Glutamatergic neuron (in vitro differentiated cells): ENCODE measurements around the gene SPEM1. TPM values are rescaled to one million over a fixed set of nuclear protein-coding genes. Genes with fewer than 3 reads are reported as not detected.

Source experiments
- DNase-seq: peaks from one replicate; pipeline ENCODE4 v3.0.0; 2022
- H3K27ac Mint-ChIP-seq: one replicate; pipeline ENCODE4 v1.8.0; 2020; ENCODE audit warnings: mild to moderate bottlenecking, mixed read lengths, inconsistent platforms; ENCODE audit not compliant: unreplicated experiment
- H3K27me3 Mint-ChIP-seq: one replicate; pipeline ENCODE4 v1.8.0; 2020; ENCODE audit warnings: mild to moderate bottlenecking, moderate library complexity, mixed read lengths, inconsistent platforms; ENCODE audit not compliant: unreplicated experiment
- H3K36me3 Mint-ChIP-seq: one replicate; pipeline ENCODE4 v1.8.0; 2020; ENCODE audit warnings: mild to moderate bottlenecking, mixed read lengths, inconsistent platforms; ENCODE audit not compliant: unreplicated experiment
- H3K4me1 Mint-ChIP-seq: one replicate; pipeline ENCODE4 v1.8.0; 2020; ENCODE audit warnings: mild to moderate bottlenecking, low read depth, mixed read lengths, inconsistent platforms; ENCODE audit not compliant: unreplicated experiment
- H3K4me3 Mint-ChIP-seq: one replicate; pipeline ENCODE4 v1.8.0; 2020; ENCODE audit warnings: mild to moderate bottlenecking, mixed read lengths, inconsistent platforms; ENCODE audit not compliant: unreplicated experiment
- H3K9me3 Mint-ChIP-seq: one replicate; pipeline ENCODE4 v1.8.0; 2020; ENCODE audit warnings: mild to moderate bottlenecking, moderate library complexity, mixed read lengths, inconsistent platforms; ENCODE audit not compliant: unreplicated experiment
- total RNA-seq: library from RNA; stranded (reverse); fragmentation: NEBNext Ultra II Directional; extraction: Animal tissue kit (Norgen Biotek cat#: 25700); gene quantifications from one replicate; pipeline ENCODE4 v1.2.1, GENCODE V29; 2021; ENCODE audit not compliant: unreplicated experiment
- TF ChIP-seq, protein P1 (sequence below): fragments of 200-600 bp; sonication (generic); IDR thresholded peaks from one replicate; pipeline ENCODE4 v1.5.0; 2021; ENCODE audit not compliant: partially characterized antibody, unreplicated experiment

SPEM1 gene
- total RNA-seq, 1 donor from 2014 or later, result not detected

DNA sequence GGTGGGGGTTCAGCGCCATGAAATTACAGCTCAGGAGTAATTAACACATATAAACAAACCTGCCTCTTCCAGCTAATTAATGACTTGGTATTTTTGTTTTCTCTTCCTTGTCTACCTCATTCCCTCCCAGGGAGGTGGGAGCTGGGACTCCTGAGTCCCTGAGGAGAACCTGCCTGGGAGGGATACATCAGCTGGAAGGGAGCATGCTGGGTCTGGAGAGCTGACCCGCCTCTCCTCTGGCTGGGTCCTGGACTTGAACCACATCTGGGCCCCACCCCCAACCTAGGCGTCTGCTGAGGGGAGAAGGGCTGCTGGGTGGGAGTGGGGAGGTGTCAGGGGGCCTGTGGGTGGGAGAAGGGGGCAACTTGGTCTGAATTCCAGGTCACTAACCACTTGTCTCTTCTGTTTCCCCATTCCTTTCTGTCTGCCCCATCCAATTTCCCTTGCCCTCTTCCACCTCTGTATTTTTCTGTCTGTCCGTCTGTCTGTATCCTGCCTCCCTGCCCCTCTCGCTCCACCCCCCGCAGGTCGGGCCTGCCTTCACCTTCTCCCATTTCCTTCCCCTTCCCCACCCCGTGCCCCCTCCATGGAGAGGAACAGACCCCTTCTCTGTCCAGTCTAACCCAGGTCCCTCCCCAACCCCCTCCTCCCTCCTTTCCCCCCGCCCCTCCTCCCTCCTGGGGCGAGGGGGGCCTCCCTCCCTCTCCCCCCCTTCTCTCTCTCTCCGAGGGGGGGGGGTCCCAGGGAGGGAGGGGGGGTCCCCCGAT lies 12.5 kb upstream of the SPEM1 start, which contains the start of gene NLGN2:
TSS of gene NLGN2 (plus strand) at position 361 of the 767 bp plus-strand sequence. CDS start 411 bp downstream, outside the sequence.
- H3K4me3 Mint-ChIP-seq, result peak within 1 kb of the TSS; percentile 63
- peaks cover 14% of the 10 kb centered on the region for H3K36me3 Mint-ChIP-seq
- H3K4me1 Mint-ChIP-seq, result peaks cover 16% of the 10 kb centered on the region
- TF ChIP-seq, protein P1, sequence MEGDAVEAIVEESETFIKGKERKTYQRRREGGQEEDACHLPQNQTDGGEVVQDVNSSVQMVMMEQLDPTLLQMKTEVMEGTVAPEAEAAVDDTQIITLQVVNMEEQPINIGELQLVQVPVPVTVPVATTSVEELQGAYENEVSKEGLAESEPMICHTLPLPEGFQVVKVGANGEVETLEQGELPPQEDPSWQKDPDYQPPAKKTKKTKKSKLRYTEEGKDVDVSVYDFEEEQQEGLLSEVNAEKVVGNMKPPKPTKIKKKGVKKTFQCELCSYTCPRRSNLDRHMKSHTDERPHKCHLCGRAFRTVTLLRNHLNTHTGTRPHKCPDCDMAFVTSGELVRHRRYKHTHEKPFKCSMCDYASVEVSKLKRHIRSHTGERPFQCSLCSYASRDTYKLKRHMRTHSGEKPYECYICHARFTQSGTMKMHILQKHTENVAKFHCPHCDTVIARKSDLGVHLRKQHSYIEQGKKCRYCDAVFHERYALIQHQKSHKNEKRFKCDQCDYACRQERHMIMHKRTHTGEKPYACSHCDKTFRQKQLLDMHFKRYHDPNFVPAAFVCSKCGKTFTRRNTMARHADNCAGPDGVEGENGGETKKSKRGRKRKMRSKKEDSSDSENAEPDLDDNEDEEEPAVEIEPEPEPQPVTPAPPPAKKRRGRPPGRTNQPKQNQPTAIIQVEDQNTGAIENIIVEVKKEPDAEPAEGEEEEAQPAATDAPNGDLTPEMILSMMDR, result no peak
- H3K9me3 Mint-ChIP-seq, result peaks cover 14% of the 10 kb centered on the region
- peaks cover 15% of the 10 kb centered on the region for H3K27me3 Mint-ChIP-seq
- peak; percentile 28 for DNase-seq
- no peak within 1 kb of the TSS for H3K27ac Mint-ChIP-seq

DNA sequence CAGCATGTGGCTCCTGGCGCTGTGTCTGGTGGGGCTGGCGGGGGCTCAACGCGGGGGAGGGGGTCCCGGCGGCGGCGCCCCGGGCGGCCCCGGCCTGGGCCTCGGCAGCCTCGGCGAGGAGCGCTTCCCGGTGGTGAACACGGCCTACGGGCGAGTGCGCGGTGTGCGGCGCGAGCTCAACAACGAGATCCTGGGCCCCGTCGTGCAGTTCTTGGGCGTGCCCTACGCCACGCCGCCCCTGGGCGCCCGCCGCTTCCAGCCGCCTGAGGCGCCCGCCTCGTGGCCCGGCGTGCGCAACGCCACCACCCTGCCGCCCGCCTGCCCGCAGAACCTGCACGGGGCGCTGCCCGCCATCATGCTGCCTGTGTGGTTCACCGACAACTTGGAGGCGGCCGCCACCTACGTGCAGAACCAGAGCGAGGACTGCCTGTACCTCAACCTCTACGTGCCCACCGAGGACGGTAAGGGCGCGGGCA lies 11.8 kb upstream of the SPEM1 start:
- peak; percentile 34 for DNase-seq
- peaks cover 15% of the 10 kb centered on the region for H3K9me3 Mint-ChIP-seq
- no peak overlapping the region for H3K27ac Mint-ChIP-seq
- no peak overlapping the region for H3K4me3 Mint-ChIP-seq
- TF ChIP-seq, protein P1, result no peak
- peaks cover 14% of the 10 kb centered on the region for H3K36me3 Mint-ChIP-seq
- H3K4me1 Mint-ChIP-seq, result peaks cover 16% of the 10 kb centered on the region
- peaks cover 19% of the 10 kb centered on the region for H3K27me3 Mint-ChIP-seq

DNA sequence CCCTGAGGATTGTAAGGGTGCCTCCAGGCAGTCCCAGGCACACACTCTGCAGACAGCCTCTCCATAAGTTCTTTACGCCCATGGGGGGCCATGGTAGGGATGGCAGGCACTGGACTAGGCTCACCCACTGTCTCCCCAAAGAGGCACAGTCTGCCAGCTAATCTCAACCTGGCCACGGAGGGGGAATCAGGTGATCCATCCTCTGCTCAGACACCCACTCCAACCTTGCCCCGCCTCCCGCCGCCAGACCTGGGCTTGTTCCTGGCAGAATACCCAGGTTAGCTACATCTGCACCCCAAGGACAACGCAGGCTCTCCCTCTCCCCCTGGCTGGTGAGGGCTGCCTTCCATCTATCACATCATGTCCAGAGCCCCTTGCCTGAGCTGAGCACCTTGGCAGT lies 11.3 kb upstream of the SPEM1 start:
- Mint-ChIP-seq H3K27me3 (peaks cover 19% of the 10 kb centered on the region), H3K36me3 (peaks cover 14% of the 10 kb centered on the region), H3K9me3 (peaks cover 14% of the 10 kb centered on the region), H3K4me3 (peak overlapping the region; percentile 54), H3K27ac (no peak overlapping the region), H3K4me1 (peaks cover 16% of the 10 kb centered on the region)
- TF ChIP-seq, protein P1, result no peak
- no peak for DNase-seq

DNA sequence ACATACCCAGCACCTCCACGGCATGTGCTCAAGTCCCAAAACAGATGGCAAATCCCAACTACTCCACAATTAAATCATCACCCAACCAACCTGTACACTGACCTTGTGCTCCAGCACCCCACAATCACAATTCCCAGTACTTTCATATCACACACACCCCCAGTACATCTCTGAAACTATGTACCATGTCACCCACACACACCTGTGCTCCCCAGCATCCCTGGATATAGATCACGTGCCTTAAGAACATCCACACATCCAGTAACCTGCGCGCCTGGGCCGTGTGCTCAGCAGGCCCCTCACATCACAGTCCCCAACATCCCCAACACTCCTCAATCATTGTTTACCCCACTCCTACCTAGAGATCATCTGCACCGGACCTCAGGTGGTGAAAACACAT lies 10.4 kb upstream of the SPEM1 start:
- no peak for DNase-seq
- Mint-ChIP-seq H3K27me3 (peaks cover 19% of the 10 kb centered on the region), H3K4me1 (peaks cover 16% of the 10 kb centered on the region), H3K4me3 (peak overlapping the region; percentile 54), H3K27ac (no peak overlapping the region), H3K9me3 (peaks cover 12% of the 10 kb centered on the region), H3K36me3 (peaks cover 14% of the 10 kb centered on the region)
- TF ChIP-seq, protein P1, result no peak
